Measurements from ENCODE around the gene GEN1. TPM values are rescaled to one million over a fixed set of nuclear protein-coding genes. Genes with fewer than 3 reads are reported as not detected.

The GEN1 gene
- total RNA-seq (2016; rRNA removed; fragmentation: Illumina TruSeq; extraction: Trizol) (26.6 and 27.1 TPM in 2 replicates), polyA plus RNA-seq (2011; rRNA removed) (5.1 and 9.9 TPM in 2 replicates), polyA minus RNA-seq (2011; rRNA and poly(A)+ RNA removed; ENCODE audit: low replicate concordance) (19.6 and 33.5 TPM in 2 replicates), Bru-seq, nascent RNA (percentile 88 among the genes with signal in this experiment), BruChase-seq, experiment 1, labeled RNA remaining after a 6-hour chase (percentile 75 among the genes with signal in this experiment), BruChase-seq, experiment 2, labeled RNA remaining after a 2-hour chase (percentile 89 among the genes with signal in this experiment)
- 6.3 and 9.4 TPM in 2 replicates for total RNA-seq (2016; cell fraction: cytosol; rRNA removed; fragmentation: Illumina TruSeq; extraction: Trizol; ENCODE audit: low read depth)
- total RNA-seq (2016; cell fraction: insoluble cytoplasmic fraction; rRNA removed; fragmentation: Illumina TruSeq; extraction: Trizol): 24.5 and 28.9 TPM in 2 replicates
- total RNA-seq (2016; cell fraction: membrane; rRNA removed; fragmentation: Illumina TruSeq; extraction: Trizol): 8.2 and 8.3 TPM in 2 replicates
- 58.4 and 73.8 TPM in 2 replicates for total RNA-seq (2016; cell fraction: nucleus; rRNA removed; fragmentation: Illumina TruSeq; extraction: Trizol)
- 1.2 and 2.0 TPM in 2 replicates for polyA plus RNA-seq (2011; cell fraction: cytosol; rRNA removed)
- 16.1 and 23.1 TPM in 2 replicates for polyA plus RNA-seq (2011; cell fraction: nucleus; rRNA removed)
- 3.2 and 7.3 TPM in 2 replicates for polyA plus RNA-seq (2012)
- polyA plus RNA-seq (2016; cell fraction: cytosol; fragmentation: Illumina TruSeq; extraction: Trizol; ENCODE audit: low read depth): 0.68 and 1.1 TPM in 2 replicates
- 10.0 and 11.1 TPM in 2 replicates for polyA plus RNA-seq (2016; cell fraction: insoluble cytoplasmic fraction; fragmentation: Illumina TruSeq; extraction: Trizol; ENCODE audit: low read depth)
- 1.7 and 1.9 TPM in 2 replicates for polyA plus RNA-seq (2016; cell fraction: membrane; fragmentation: Illumina TruSeq; extraction: Trizol; ENCODE audit: low read depth)
- polyA plus RNA-seq (2016; cell fraction: nucleus; fragmentation: Illumina TruSeq; extraction: Trizol; ENCODE audit: insufficient read depth, low read depth): 81.4 and 82.6 TPM in 2 replicates
- 4.2 and 8.8 TPM in 2 replicates for polyA minus RNA-seq (2011; cell fraction: cytosol; rRNA and poly(A)+ RNA removed)
- 96.2 and 125 TPM in 2 replicates for polyA minus RNA-seq (2011; cell fraction: nucleus; rRNA and poly(A)+ RNA removed)
- long read RNA-seq, experiment 1, full-length matches to known transcripts: 4 of 8 reads
- long read RNA-seq, experiment 1, partial matches to known transcripts: 1 of 8 reads
- long read RNA-seq, experiment 1, other reads (novel, unspliced or antisense): 3 of 8 reads
- long read RNA-seq, experiment 2, partial matches to known transcripts: 1 of 9 reads
- long read RNA-seq, experiment 2, other reads (novel, unspliced or antisense): 8 of 9 reads

GRCh38 chr2:17753803-17754663, at the start of gene GEN1, which contains the start of gene SMC6:
Gene GEN1 (plus strand): TSS chr2:17754138. CDS start chr2:17759944, 5,806 bp downstream.
Gene SMC6 (minus strand): TSS chr2:17753810. CDS start chr2:17745946, 7,864 bp downstream.
- CTCF ChIA-PET (ENCODE audit: low intra/inter-chr PET ratio, low total read pairs): no interaction called here
- Histone ChIP-seq H3K36me3 (replicated peaks in 1 of 2; ENCODE audit: control insufficient read depth in 1 of 2, insufficient read depth in 2 of 2, low read length in 2 of 2) (no peaks in the 10 kb centered on the region), H3K9me3 (ENCODE audit: low read length) (no peaks in the 10 kb centered on the region), H4K20me1 (ENCODE audit: insufficient read depth, low read length) (no peaks in the 10 kb centered on the region), H3K79me2 (ENCODE audit: insufficient read depth, low read length) (peaks cover 80% of the 10 kb centered on the region), H3K27ac (ENCODE audit: extremely low read length, insufficient read depth, low read length) (peak within 1 kb of the TSS; percentile 99), H3K4me1 (ENCODE audit: insufficient read depth, low read length) (peaks cover 54% of the 10 kb centered on the region), H3K4me2 (ENCODE audit: low read depth, low read length) (peak within 1 kb of the TSS; percentile 88), H3K27me3 (ENCODE audit: control insufficient read depth in 1 of 2, insufficient read depth in 2 of 2, low read length in 2 of 2) (no peaks in the 10 kb centered on the region; a peak in 1 of 5 replicates), H3K4me3 (replicated peaks in 1 of 3; ENCODE audit: insufficient read depth in 1 of 3, low read depth in 2 of 3, low read length in 3 of 3) (peak within 1 kb of the TSS; percentile 82 to 95 (median 93)), H2AFZ (ENCODE audit: low read length) (peak within 1 kb of the TSS; percentile 34), H3K9ac (ENCODE audit: insufficient read depth, low read depth, low read length) (peak within 1 kb of the TSS; percentile 97)
- no peak for FAIRE-seq
- peak; percentile 88 for ATAC-seq
- 1% methylated on average over 44 of the region's 76 CpGs for WGBS (ENCODE audit: low lambda C conversion rate)
- peak; percentile 92 for DNase-seq (ENCODE audit: low spot score)
- no TSS peak for BruUV-seq (replicated peaks)
- in situ Hi-C loops (cut with HindIII; ENCODE audit: extremely low pct_ligation_motif_present, low pct_unique_long_range_greater_than_20kb): loop anchor here (10.0 kb wide), 1 partner anchor 209 kb away; the partner anchor contains the start of gene VSNL1
- intact Hi-C loops (cut with micrococcal nuclease; ENCODE audit: unreplicated experiment): loop anchor here (2.0 to 5.0 kb wide), 2 partner anchors 35 to 212 kb away; partner anchors contain the start of gene VSNL1
- POLR2A ChIA-PET: interaction anchor here (0.8 to 1.7 kb wide), 4 partner anchors 11 to 214 kb away, joined by 3 to 5 read pairs (median 3); partner anchors contain the start of gene VSNL1
- no peak; the same call in 1 of the 2 replicates for TF ChIP-seq KDM5B (CRISPR knock-in tag; IDR thresholded peaks at IDR 0.05; ENCODE audit: borderline replicate concordance)
- TF ChIP-seq ATF7 (IDR thresholded peaks at IDR 0.05): no peak
- TF ChIP-seq ATF7 (CRISPR knock-in tag; IDR thresholded peaks at IDR 0.05): no peak
- no peak for TF ChIP-seq ZNF20 (CRISPR knock-in tag; IDR thresholded peaks at IDR 0.05)
- TF ChIP-seq ZFY (CRISPR knock-in tag; IDR thresholded peaks at IDR 0.05): peak; percentile 80
- TF ChIP-seq HBP1 (CRISPR knock-in tag; IDR thresholded peaks at IDR 0.05; ENCODE audit: low read depth): peak; percentile 93; the same call in 1 of the 2 replicates
- no peak for TF ChIP-seq ZNF513 (CRISPR knock-in tag; conservative IDR thresholded peaks at IDR 0.05)
- peak; percentile 2; the same call in 1 of the 2 replicates for TF ChIP-seq MTF2 (CRISPR knock-in tag; IDR thresholded peaks at IDR 0.05; ENCODE audit: borderline replicate concordance)
- TF ChIP-seq FOXM1 (CRISPR knock-in tag; IDR thresholded peaks at IDR 0.05): no peak
- no peak for TF ChIP-seq ATF3 (CRISPR knock-in tag; IDR thresholded peaks at IDR 0.05)
- TF ChIP-seq ESRRA (CRISPR knock-in tag; IDR thresholded peaks at IDR 0.05; ENCODE audit: low read depth): no peak; the same call in 1 of the 2 replicates
- TF ChIP-seq SP2 (CRISPR knock-in tag; IDR thresholded peaks at IDR 0.05): peak; percentile 87

All from HepG2 (cell line).